ENCODE measurements around the gene MICAL3. TPM values are rescaled to one million over a fixed set of nuclear protein-coding genes. Genes with fewer than 3 reads are reported as not detected.

Gene MICAL3
- total RNA-seq, 4 donors from 2014 or later, result 6.0 to 9.8 (median 8.1) TPM

- H3K4me3 ChIP-seq, result no peak overlapping the region
- H3K36me3 ChIP-seq, result no peaks in the 10 kb centered on the region
- intact Hi-C loops (cut with DNase I; ENCODE audit: low total_unique reads), result no loop called here
- no peak for ATAC-seq
- H3K27ac ChIP-seq, result no peak overlapping the region
- no peaks in the 10 kb centered on the region for H3K9me3 ChIP-seq
- H3K27me3 ChIP-seq, result no peaks in the 10 kb centered on the region
- in situ Hi-C loops (cut with MboI; ENCODE audit: low sequenced_read_pairs in 4 of 4), result no loop called here
- TF ChIP-seq POLR2A (IDR thresholded peaks at IDR 0.05), result no peak
- no peak for TF ChIP-seq CTCF (IDR thresholded peaks at IDR 0.05 in 4 of 5, conservative IDR thresholded peaks at IDR 0.05 in 1 of 5)
- no peak for DNase-seq
- peaks cover 0 to 2% of the 10 kb centered on the region in 2 donors for H3K4me1 ChIP-seq
Measured at GRCh38 chr22:17778412-17778976, 245.9 kb downstream of the MICAL3 start.

- peaks cover 0 to 5% of the 10 kb centered on the region in 2 donors for H3K4me1 ChIP-seq
- DNase-seq (no peak), ATAC-seq (no peak)
- H3K27ac ChIP-seq, result peak overlapping the region in 3 of 4 donors; percentile 56 to 62 (median 62)
- TF ChIP-seq CTCF (IDR thresholded peaks at IDR 0.05 in 4 of 5, conservative IDR thresholded peaks at IDR 0.05 in 1 of 5) (no peak), POLR2A (IDR thresholded peaks at IDR 0.05) (no peak)
- H3K36me3 ChIP-seq, result no peaks in the 10 kb centered on the region
- in situ Hi-C loops (cut with MboI; ENCODE audit: low sequenced_read_pairs in 4 of 4), result no loop called here
- H3K4me3 ChIP-seq, result peak overlapping the region in 2 of 4 donors; percentile 36 to 37
- H3K9me3 ChIP-seq, result no peaks in the 10 kb centered on the region
- intact Hi-C loops (cut with DNase I; ENCODE audit: low total_unique reads), result no loop called here
- H3K27me3 ChIP-seq, result no peaks in the 10 kb centered on the region
Measured at GRCh38 chr22:17777717-17778044, 246.7 kb downstream of the MICAL3 start.

- Histone ChIP-seq H3K4me3 (peak overlapping the region in 2 of 4 donors; percentile 36 to 37), H3K36me3 (no peaks in the 10 kb centered on the region), H3K9me3 (no peaks in the 10 kb centered on the region), H3K27ac (peak overlapping the region in 3 of 4 donors; percentile 56 to 62 (median 62)), H3K4me1 (peaks cover 1 to 5% of the 10 kb centered on the region in 2 donors), H3K27me3 (no peaks in the 10 kb centered on the region)
- TF ChIP-seq CTCF (IDR thresholded peaks at IDR 0.05 in 4 of 5, conservative IDR thresholded peaks at IDR 0.05 in 1 of 5) (no peak), POLR2A (IDR thresholded peaks at IDR 0.05) (no peak)
- ATAC-seq (no peak), DNase-seq (no peak)
- intact Hi-C loops (cut with DNase I; ENCODE audit: low total_unique reads), result no loop called here
- in situ Hi-C loops (cut with MboI; ENCODE audit: low sequenced_read_pairs in 4 of 4), result no loop called here
Measured at GRCh38 chr22:17777005-17777716, 247.2 kb downstream of the MICAL3 start.

GRCh38 chr22:17775781-17776465 lies 248.4 kb downstream of the MICAL3 start:
- Histone ChIP-seq H3K4me1 (peaks cover 5 to 6% of the 10 kb centered on the region in 2 donors), H3K4me3 (no peak overlapping the region), H3K9me3 (no peaks in the 10 kb centered on the region), H3K27me3 (no peaks in the 10 kb centered on the region), H3K27ac (no peak overlapping the region), H3K36me3 (no peaks in the 10 kb centered on the region)
- DNase-seq, result no peak
- in situ Hi-C loops (cut with MboI; ENCODE audit: low sequenced_read_pairs in 4 of 4), result no loop called here
- ATAC-seq, result no peak
- TF ChIP-seq POLR2A (IDR thresholded peaks at IDR 0.05) (no peak), CTCF (IDR thresholded peaks at IDR 0.05 in 4 of 5, conservative IDR thresholded peaks at IDR 0.05 in 1 of 5) (no peak)
- intact Hi-C loops (cut with DNase I; ENCODE audit: low total_unique reads), result no loop called here
